Ishikawa (cell line): ENCODE results near the gene KDM4B.

Experiments used
- CEBPB ChIP-seq: IDR thresholded peaks from 2 replicates; pipeline ENCODE4 v1.6.1; 2012
- CREB1 ChIP-seq: IDR thresholded peaks from 2 replicates; pipeline ENCODE4 v1.6.1; 2012; ENCODE audit warnings: low read depth
- EGR1 ChIP-seq: IDR thresholded peaks from 2 replicates; pipeline ENCODE4 v1.6.1; 2012
- EP300 ChIP-seq: IDR thresholded peaks from 2 replicates; pipeline ENCODE4 v1.6.1; 2012; ENCODE audit warnings: borderline replicate concordance
- FOXM1 ChIP-seq: IDR thresholded peaks from 2 replicates; pipeline ENCODE4 v1.6.1; 2012; ENCODE audit warnings: low read depth, borderline replicate concordance
- NFIC ChIP-seq: IDR thresholded peaks from 2 replicates; pipeline ENCODE4 v1.6.1; 2012
- RAD21 ChIP-seq: IDR thresholded peaks from 2 replicates; pipeline ENCODE4 v1.6.1; 2012; ENCODE audit warnings: low read depth
- TAF1 ChIP-seq: IDR thresholded peaks from 2 replicates; pipeline ENCODE4 v1.6.1; 2012; ENCODE audit warnings: low read depth, mild to moderate bottlenecking
- TCF12 ChIP-seq: IDR thresholded peaks from 2 replicates; pipeline ENCODE4 v1.6.1; 2012; ENCODE audit warnings: low read depth
- TEAD4 ChIP-seq: IDR thresholded peaks from 2 replicates; pipeline ENCODE4 v1.6.1; 2012
- YY1 ChIP-seq: IDR thresholded peaks from 2 replicates; pipeline ENCODE4 v1.6.1; 2012; ENCODE audit warnings: low read depth
- ZBTB7A ChIP-seq: IDR thresholded peaks from 2 replicates; pipeline ENCODE4 v1.6.1; 2012; ENCODE audit warnings: low read depth
- TF ChIP-seq, protein P1 (sequence below): IDR thresholded peaks from 2 replicates; pipeline ENCODE4 v1.6.1; 2012
- TF ChIP-seq, protein P2 (sequence below): IDR thresholded peaks from 2 replicates; pipeline ENCODE4 v1.6.1; 2012
- TF ChIP-seq, protein P3 (sequence below): IDR thresholded peaks from 2 replicates; pipeline ENCODE4 v1.6.1; 2012; ENCODE audit warnings: low read depth, mild to moderate bottlenecking

Gene KDM4B

DNA sequence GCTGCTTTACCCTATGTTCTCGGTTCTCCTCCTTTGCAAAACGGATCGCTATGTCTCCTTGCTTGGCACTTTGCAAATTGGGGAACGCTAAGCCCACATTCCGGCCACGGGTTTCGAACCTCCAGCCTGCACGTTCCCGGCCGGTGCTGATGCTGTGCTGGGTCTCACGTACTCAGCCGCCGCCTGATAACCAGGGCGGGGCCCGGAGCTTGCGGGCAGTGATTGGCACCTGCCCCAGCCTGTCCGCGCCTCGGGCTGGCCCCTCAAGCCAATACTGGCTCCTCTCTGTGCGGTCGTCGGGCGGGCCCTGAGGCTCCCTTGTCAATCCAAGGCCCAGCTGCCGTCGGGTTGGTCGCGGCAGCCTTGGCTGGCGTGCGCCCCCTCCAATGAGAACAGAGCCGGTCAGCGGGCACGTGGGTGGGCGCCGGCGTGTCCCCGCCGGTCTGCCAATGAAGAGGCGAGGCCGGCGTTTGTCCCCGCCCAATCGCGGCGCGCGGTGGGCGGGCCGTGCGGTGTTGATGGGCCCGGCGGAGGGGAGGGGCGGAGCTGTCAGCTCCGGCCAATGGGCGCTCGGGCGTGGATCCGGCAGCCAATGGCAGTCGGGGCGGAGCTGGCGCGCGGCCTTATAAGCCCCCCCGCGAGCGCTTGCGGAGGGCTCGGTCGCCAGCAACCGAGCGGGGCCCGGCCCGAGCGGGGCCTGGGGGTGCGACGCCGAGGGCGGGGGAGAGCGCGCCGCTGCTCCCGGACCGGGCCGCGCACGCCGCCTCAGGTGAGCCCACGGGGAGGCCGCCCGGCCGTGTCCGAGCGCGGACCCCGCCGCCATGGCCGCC lies at the start of gene KDM4B:
Gene KDM4B (plus strand): TSS at position 652 of the 830 bp plus-strand sequence. CDS start 63,778 bp downstream, outside the sequence.
- TF ChIP-seq EP300 (no peak), CREB1 (peak; percentile 54; the same call in 1 of the 2 replicates), ZBTB7A (no peak), NFIC (no peak), TAF1 (peak; percentile 79; the same call in 1 of the 2 replicates), EGR1 (peak; percentile 75), CEBPB (no peak), YY1 (no peak; the same call in 1 of the 2 replicates)
- TF ChIP-seq, protein P1, sequence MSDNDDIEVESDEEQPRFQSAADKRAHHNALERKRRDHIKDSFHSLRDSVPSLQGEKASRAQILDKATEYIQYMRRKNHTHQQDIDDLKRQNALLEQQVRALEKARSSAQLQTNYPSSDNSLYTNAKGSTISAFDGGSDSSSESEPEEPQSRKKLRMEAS, result peak; percentile 55; the same call in 1 of the 2 replicates
- TF ChIP-seq, protein P2, sequence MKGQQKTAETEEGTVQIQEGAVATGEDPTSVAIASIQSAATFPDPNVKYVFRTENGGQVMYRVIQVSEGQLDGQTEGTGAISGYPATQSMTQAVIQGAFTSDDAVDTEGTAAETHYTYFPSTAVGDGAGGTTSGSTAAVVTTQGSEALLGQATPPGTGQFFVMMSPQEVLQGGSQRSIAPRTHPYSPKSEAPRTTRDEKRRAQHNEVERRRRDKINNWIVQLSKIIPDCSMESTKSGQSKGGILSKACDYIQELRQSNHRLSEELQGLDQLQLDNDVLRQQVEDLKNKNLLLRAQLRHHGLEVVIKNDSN, result peak; percentile 93

DNA sequence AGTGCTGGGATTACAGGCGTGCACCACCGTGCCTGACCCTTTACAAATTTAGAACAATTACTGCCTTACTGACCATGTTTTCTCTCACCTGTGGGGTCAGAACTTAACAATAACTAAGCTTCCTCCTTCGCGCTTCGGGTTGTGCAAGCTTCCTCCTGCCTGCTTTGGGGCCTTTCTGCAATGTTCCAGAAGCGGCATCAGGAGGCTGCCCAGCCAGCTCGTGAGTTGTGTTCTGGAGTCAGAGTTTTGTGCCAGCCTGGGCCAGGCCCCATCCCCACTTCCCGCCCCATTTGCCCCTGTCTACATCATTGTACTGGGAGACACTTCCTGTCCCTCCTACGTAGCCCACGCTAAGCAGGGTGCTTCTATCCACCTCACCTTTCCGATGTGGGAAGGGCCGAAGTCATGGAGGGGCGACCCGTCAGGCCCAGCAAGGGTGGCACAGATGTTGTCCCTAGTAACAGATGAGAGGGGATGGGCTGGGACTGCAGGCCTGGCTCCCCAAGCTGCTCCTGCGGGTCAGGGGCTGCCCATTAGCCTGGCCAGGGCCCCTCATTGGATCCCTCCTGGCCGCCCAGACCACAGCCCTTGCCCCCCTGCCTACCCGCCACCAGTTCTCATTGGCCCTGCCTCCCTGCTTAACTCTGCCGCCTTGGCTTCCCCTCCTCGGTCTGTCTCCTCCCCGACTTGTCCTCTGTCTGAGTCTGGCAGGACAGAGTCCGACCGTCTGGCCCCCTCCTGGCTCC lies 46.2 kb upstream of the KDM4B start:
- TF ChIP-seq NFIC, result no peak
- TF ChIP-seq TEAD4, result no peak
- TF ChIP-seq, protein P2, result no peak
- no peak for TF ChIP-seq TCF12
- no peak for TF ChIP-seq ZBTB7A
- no peak for TF ChIP-seq EP300
- TF ChIP-seq, protein P1, result no peak
- TF ChIP-seq TAF1, result no peak
- no peak for TF ChIP-seq RAD21
- TF ChIP-seq FOXM1, result no peak
- TF ChIP-seq, protein P3, sequence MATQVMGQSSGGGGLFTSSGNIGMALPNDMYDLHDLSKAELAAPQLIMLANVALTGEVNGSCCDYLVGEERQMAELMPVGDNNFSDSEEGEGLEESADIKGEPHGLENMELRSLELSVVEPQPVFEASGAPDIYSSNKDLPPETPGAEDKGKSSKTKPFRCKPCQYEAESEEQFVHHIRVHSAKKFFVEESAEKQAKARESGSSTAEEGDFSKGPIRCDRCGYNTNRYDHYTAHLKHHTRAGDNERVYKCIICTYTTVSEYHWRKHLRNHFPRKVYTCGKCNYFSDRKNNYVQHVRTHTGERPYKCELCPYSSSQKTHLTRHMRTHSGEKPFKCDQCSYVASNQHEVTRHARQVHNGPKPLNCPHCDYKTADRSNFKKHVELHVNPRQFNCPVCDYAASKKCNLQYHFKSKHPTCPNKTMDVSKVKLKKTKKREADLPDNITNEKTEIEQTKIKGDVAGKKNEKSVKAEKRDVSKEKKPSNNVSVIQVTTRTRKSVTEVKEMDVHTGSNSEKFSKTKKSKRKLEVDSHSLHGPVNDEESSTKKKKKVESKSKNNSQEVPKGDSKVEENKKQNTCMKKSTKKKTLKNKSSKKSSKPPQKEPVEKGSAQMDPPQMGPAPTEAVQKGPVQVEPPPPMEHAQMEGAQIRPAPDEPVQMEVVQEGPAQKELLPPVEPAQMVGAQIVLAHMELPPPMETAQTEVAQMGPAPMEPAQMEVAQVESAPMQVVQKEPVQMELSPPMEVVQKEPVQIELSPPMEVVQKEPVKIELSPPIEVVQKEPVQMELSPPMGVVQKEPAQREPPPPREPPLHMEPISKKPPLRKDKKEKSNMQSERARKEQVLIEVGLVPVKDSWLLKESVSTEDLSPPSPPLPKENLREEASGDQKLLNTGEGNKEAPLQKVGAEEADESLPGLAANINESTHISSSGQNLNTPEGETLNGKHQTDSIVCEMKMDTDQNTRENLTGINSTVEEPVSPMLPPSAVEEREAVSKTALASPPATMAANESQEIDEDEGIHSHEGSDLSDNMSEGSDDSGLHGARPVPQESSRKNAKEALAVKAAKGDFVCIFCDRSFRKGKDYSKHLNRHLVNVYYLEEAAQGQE, result no peak
- no peak for TF ChIP-seq CEBPB

DNA sequence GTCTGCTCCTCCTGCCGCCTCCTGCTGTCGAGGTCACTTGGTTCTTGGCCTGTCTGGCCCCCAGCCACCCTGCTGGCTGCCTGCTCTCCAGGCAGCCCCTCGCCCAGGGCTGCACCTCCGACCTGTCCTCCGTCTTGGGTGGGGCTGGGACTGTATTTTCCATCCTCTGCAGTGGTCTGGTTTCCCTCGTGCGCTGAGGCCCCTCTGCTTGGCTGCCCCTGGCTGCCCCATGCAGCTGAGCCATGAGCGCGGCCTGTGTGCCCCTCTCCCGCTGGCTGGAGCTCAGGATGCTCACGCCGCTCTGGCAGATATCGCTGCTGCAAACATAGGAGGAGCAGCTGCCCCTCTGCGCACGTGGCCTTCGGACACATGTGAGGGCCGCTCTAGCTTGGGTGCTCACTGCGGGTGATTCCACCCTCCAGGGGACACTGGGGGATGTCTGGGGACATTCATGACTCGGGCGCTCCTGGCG lies 45.6 kb upstream of the KDM4B start:
- TF ChIP-seq EGR1 (no peak), CEBPB (no peak), EP300 (no peak), TEAD4 (no peak), TCF12 (no peak), NFIC (no peak), RAD21 (no peak), YY1 (no peak), FOXM1 (no peak), ZBTB7A (no peak), TAF1 (no peak), CREB1 (no peak)
- TF ChIP-seq, protein P1, result no peak
- TF ChIP-seq, protein P3, result no peak
- TF ChIP-seq, protein P2, result no peak

DNA sequence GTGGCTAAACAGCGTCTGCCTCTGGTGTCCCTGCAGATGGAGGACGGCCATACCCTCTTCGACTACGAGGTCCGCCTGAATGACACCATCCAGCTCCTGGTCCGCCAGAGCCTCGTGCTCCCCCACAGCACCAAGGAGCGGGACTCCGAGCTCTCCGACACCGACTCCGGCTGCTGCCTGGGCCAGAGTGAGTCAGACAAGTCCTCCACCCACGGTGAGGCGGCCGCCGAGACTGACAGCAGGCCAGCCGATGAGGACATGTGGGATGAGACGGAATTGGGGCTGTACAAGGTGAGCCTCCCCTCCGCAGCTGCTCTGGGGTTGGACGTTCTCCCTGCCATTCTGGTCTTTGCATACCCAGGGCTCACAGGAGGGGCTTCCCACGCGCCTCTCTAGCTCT lies 39.7 kb upstream of the KDM4B start:
- no peak for TF ChIP-seq CEBPB
- TF ChIP-seq ZBTB7A, result no peak
- TF ChIP-seq, protein P2, result no peak
- no peak for TF ChIP-seq FOXM1
- no peak for TF ChIP-seq NFIC
- TF ChIP-seq, protein P3, result no peak
- TF ChIP-seq, protein P1, result no peak
- no peak for TF ChIP-seq EP300
- no peak for TF ChIP-seq RAD21
- no peak for TF ChIP-seq CREB1
- TF ChIP-seq TCF12, result no peak
- no peak for TF ChIP-seq YY1
- TF ChIP-seq TEAD4, result no peak
- no peak for TF ChIP-seq EGR1
- TF ChIP-seq TAF1, result no peak
